Liver (tissue), 9 donors: Measurements from ENCODE around the gene AGTRAP. TPM values are rescaled to one million over a fixed set of nuclear protein-coding genes. Genes with fewer than 3 reads are reported as not detected.

Experiments
- DNase-seq: peaks from one replicate; pipeline ENCODE4 v3.0.0-alpha.2; 2017; ENCODE audit warnings: low spot score
- H3K27ac ChIP-seq, 2 donors: one replicate each; pipeline ENCODE4 v1.7.0; 2013; ENCODE audit warnings: inconsistent platforms in 2 of 2, low read length in 2 of 2, control low read depth in 1 of 2, low read depth in 1 of 2, mild to moderate bottlenecking in 1 of 2
- H3K27me3 ChIP-seq, 4 donors: one replicate each; pipeline versions ENCODE4 v1.6.1 to v1.7.0; 2013; ENCODE audit warnings: low read length in 3 of 4, inconsistent platforms in 1 of 4, mild to moderate bottlenecking in 1 of 4, moderate library complexity in 1 of 4; ENCODE audit not compliant: control insufficient read depth in 4 of 4, insufficient read depth in 4 of 4
- H3K36me3 ChIP-seq, 4 donors: one replicate each; pipeline versions ENCODE4 v1.6.1 to v1.7.0; 2013; ENCODE audit warnings: low read length in 3 of 4, mild to moderate bottlenecking in 3 of 4, low read depth in 1 of 4, moderate library complexity in 1 of 4; ENCODE audit not compliant: control insufficient read depth in 4 of 4, insufficient read depth in 3 of 4
- H3K4me1 ChIP-seq, 4 donors: one replicate each; pipeline versions ENCODE4 v1.6.1 to v1.7.0; 2013; ENCODE audit warnings: low read length in 3 of 4, mild to moderate bottlenecking in 3 of 4, moderate library complexity in 1 of 4; ENCODE audit not compliant: control insufficient read depth in 4 of 4, insufficient read depth in 4 of 4
- H3K4me3 ChIP-seq, 3 donors: one replicate each; pipeline versions ENCODE4 v1.6.1 to v1.7.0; 2013; ENCODE audit warnings: low read length in 3 of 3, control low read depth in 1 of 3, low read depth in 1 of 3, mild to moderate bottlenecking in 1 of 3
- H3K9ac ChIP-seq, 2 donors: one replicate each; pipeline ENCODE4 v1.7.0; 2013; ENCODE audit warnings: low read length in 2 of 2, mild to moderate bottlenecking in 2 of 2, moderate library complexity in 2 of 2, control low read depth in 1 of 2, low read depth in 1 of 2
- H3K9me3 ChIP-seq, 4 donors: one replicate each; pipeline versions ENCODE4 v1.6.1 to v1.7.0; 2013; ENCODE audit warnings: low read length in 3 of 4; ENCODE audit not compliant: control insufficient read depth in 4 of 4
- EGR1 ChIP-seq, 2 donors: IDR thresholded peaks; 2 replicates each; pipeline ENCODE4 v1.6.1; 2016 to 2018; ENCODE audit warnings: antibody characterized with exemption in 2 of 2, low read depth in 2 of 2
- FOXA1 ChIP-seq: IDR thresholded peaks from 2 replicates; pipeline ENCODE4 v1.6.1; 2016; ENCODE audit warnings: antibody characterized with exemption
- FOXA2 ChIP-seq: IDR thresholded peaks from 2 replicates; pipeline ENCODE4 v1.6.1; 2016; ENCODE audit warnings: antibody characterized with exemption
- GABPA ChIP-seq, 2 donors: IDR thresholded peaks in 1 of 2; conservative IDR thresholded peaks in 1 of 2; 2 replicates each; pipeline ENCODE4 v1.6.1; 2016; ENCODE audit warnings: antibody characterized with exemption in 2 of 2, mild to moderate bottlenecking in 1 of 2, moderate library complexity in 1 of 2
- HNF4A ChIP-seq, 2 donors: conservative IDR thresholded peaks; 2 replicates each; pipeline ENCODE4 v1.6.1; 2016; ENCODE audit warnings: antibody characterized with exemption in 2 of 2, mild to moderate bottlenecking in 2 of 2
- HNF4G ChIP-seq: IDR thresholded peaks from 2 replicates; pipeline ENCODE4 v1.6.1; 2016; ENCODE audit warnings: antibody characterized with exemption
- JUND ChIP-seq, 2 donors: IDR thresholded peaks; 2 replicates each; pipeline ENCODE4 v1.6.1; 2016; ENCODE audit warnings: antibody characterized with exemption in 2 of 2
- NR2F2 ChIP-seq: IDR thresholded peaks from 2 replicates; pipeline ENCODE4 v1.6.1; 2016; ENCODE audit warnings: antibody characterized with exemption
- RAD21 ChIP-seq, 2 donors: IDR thresholded peaks; 2 replicates each; pipeline ENCODE4 v1.6.1; 2016; ENCODE audit warnings: antibody characterized with exemption in 2 of 2, mild to moderate bottlenecking in 2 of 2
- RXRA ChIP-seq, 2 donors: IDR thresholded peaks; 2 replicates each; pipeline ENCODE4 v1.6.1; 2017 to 2018; ENCODE audit warnings: antibody characterized with exemption in 2 of 2, mild to moderate bottlenecking in 1 of 2
- SP1 ChIP-seq: IDR thresholded peaks from 2 replicates; pipeline ENCODE4 v1.6.1; 2018; ENCODE audit warnings: antibody characterized with exemption, mild to moderate bottlenecking
- TAF1 ChIP-seq: conservative IDR thresholded peaks from 2 replicates; pipeline ENCODE4 v1.6.1; 2016; ENCODE audit warnings: antibody characterized with exemption, mild to moderate bottlenecking
- YY1 ChIP-seq: IDR thresholded peaks from 2 replicates; pipeline ENCODE4 v1.6.1; 2016; ENCODE audit warnings: antibody characterized with exemption, mild to moderate bottlenecking
- WGBS: extraction: QIAGEN DNeasy Blood & Tissue Kit; methylation state at CpG from one replicate; pipeline ENCODE4 v1.1.7; 2013; 5-methylcytosine and 5-hydroxymethylcytosine counted together
- polyA plus RNA-seq, 2 donors: library from polyadenylated mRNA; stranded (reverse) in 1 of 2; unstranded in 1 of 2; fragments of 200-250 nt in 1 of 2; fragments of >200 nt in 1 of 2; fragmentation: Nextera tagmentation in 1 of 2; extraction: Ambion mirVana in 1 of 2; gene quantifications; one replicate each; pipeline versions ENCODE4 v1.2.1 to v1.2.3, GENCODE V29; 2013 to 2015
- total RNA-seq, 2 donors: library from RNA; depleted of rRNA; stranded (reverse); fragments of >200 nt; gene quantifications; one replicate each; pipeline ENCODE4 v1.2.3, GENCODE V29; 2014
- TF ChIP-seq, protein P1 (sequence below): IDR thresholded peaks from 2 replicates; pipeline ENCODE4 v1.6.1; 2016; ENCODE audit warnings: antibody characterized with exemption
- TF ChIP-seq, protein P2 (sequence below): IDR thresholded peaks from 2 replicates; pipeline ENCODE4 v1.6.1; 2016; ENCODE audit warnings: antibody characterized with exemption
- TF ChIP-seq, protein P3 (sequence below): IDR thresholded peaks from 2 replicates; pipeline ENCODE4 v1.6.1; 2016; ENCODE audit warnings: antibody characterized with exemption, mild to moderate bottlenecking
- TF ChIP-seq, protein P4 (sequence below): IDR thresholded peaks from 2 replicates; pipeline ENCODE4 v1.6.1; 2016; ENCODE audit warnings: antibody characterized with exemption
- TF ChIP-seq, protein P5 (sequence below): fragments of 150-350 bp; IDR thresholded peaks from 2 replicates; pipeline ENCODE4 v1.5.1; 2017; ENCODE audit warnings: improper control_type of control experiment, low read depth, low read length; ENCODE audit not compliant: missing input control
- donor health status: healthy.
- donor health status: healthy.
- donor health status: healthy.
- donor health status: healthy.
- donor health status: healthy.

AGTRAP gene
- total and polyA plus RNA-seq, 4 donors, result 8.5 to 19.3 (median 17.5) TPM

DNA sequence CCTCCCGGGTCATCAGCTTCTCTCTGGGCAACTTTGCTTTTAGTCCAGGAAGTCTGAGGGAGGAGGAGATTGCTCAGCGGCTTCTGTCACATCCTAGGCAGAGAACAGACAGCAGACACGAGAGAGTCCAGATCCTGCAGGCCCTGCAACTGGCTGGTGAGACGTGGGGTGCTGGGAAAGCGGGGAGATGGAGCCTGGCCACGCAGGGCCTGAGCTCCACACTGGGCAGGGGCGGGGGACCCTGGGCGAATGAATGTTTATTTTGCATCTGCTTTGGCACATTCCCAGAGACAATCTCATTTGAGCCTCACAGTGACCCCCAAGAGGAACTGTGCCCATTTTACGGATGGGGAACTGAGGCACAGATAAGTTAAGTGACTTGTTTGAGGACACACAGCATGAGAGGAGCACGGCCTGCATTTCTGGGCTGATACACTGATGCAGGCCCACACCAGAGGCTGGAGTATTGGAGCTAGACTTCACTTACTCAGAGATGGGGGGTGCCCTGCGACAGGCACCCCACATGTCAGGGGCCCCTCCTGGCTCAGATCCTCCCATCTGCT lies 35.6 kb downstream of the AGTRAP start (continued):
- TF ChIP-seq, protein P1, sequence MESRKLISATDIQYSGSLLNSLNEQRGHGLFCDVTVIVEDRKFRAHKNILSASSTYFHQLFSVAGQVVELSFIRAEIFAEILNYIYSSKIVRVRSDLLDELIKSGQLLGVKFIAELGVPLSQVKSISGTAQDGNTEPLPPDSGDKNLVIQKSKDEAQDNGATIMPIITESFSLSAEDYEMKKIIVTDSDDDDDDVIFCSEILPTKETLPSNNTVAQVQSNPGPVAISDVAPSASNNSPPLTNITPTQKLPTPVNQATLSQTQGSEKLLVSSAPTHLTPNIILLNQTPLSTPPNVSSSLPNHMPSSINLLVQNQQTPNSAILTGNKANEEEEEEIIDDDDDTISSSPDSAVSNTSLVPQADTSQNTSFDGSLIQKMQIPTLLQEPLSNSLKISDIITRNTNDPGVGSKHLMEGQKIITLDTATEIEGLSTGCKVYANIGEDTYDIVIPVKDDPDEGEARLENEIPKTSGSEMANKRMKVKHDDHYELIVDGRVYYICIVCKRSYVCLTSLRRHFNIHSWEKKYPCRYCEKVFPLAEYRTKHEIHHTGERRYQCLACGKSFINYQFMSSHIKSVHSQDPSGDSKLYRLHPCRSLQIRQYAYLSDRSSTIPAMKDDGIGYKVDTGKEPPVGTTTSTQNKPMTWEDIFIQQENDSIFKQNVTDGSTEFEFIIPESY, result no peak
- TF ChIP-seq GABPA (IDR thresholded peaks at IDR 0.05 in 1 of 2, conservative IDR thresholded peaks at IDR 0.05 in 1 of 2) (no peak), NR2F2 (no peak), SP1 (no peak), RAD21 (IDR thresholded peaks at IDR 0.05) (no peak), TAF1 (no peak), HNF4A (conservative IDR thresholded peaks at IDR 0.05) (no peak), EGR1 (IDR thresholded peaks at IDR 0.05; ENCODE audit: low read depth in 2 of 2) (no peak), HNF4G (no peak)
- TF ChIP-seq, protein P2, sequence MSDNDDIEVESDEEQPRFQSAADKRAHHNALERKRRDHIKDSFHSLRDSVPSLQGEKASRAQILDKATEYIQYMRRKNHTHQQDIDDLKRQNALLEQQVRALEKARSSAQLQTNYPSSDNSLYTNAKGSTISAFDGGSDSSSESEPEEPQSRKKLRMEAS, result no peak

DNA sequence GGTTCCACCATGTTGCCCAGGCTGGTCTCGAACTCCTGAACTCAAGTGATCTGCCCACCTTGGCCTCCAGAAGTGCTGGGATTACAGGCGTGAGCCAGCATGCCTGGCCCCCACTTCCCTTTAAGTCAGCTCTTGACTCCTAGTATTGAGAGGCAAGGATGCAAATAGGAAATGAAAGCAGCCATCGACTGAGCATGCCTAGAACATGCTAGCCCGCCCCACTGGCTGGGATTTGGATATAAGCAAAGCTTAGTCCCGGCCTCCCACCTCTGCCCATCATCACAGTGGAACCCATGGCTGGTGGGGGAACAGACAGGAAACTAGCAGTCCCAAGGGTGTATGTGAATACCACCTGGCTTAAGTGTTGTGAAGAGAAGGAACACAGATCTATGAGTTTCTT lies 36.5 kb downstream of the AGTRAP start:
- WGBS, result 74% methylated on average over 5 of the region's 5 CpGs
- H3K9ac ChIP-seq, result no peak overlapping the region
- H3K4me3 ChIP-seq, result no peak overlapping the region
- peaks cover 0 to 8% (median 4%) of the 10 kb centered on the region in 4 donors for H3K4me1 ChIP-seq
- no peak for DNase-seq
- no peak overlapping the region for H3K27ac ChIP-seq
- H3K27me3 ChIP-seq, result no peaks in the 10 kb centered on the region
- TF ChIP-seq TAF1 (no peak), GABPA (IDR thresholded peaks at IDR 0.05 in 1 of 2, conservative IDR thresholded peaks at IDR 0.05 in 1 of 2) (no peak), YY1 (no peak), HNF4G (no peak), FOXA1 (no peak), HNF4A (conservative IDR thresholded peaks at IDR 0.05) (no peak), EGR1 (IDR thresholded peaks at IDR 0.05; ENCODE audit: low read depth in 2 of 2) (no peak), NR2F2 (no peak), RAD21 (IDR thresholded peaks at IDR 0.05) (no peak), FOXA2 (no peak), JUND (IDR thresholded peaks at IDR 0.05) (no peak), RXRA (IDR thresholded peaks at IDR 0.05) (no peak), SP1 (no peak)
- TF ChIP-seq, protein P1, result no peak
- TF ChIP-seq, protein P3, sequence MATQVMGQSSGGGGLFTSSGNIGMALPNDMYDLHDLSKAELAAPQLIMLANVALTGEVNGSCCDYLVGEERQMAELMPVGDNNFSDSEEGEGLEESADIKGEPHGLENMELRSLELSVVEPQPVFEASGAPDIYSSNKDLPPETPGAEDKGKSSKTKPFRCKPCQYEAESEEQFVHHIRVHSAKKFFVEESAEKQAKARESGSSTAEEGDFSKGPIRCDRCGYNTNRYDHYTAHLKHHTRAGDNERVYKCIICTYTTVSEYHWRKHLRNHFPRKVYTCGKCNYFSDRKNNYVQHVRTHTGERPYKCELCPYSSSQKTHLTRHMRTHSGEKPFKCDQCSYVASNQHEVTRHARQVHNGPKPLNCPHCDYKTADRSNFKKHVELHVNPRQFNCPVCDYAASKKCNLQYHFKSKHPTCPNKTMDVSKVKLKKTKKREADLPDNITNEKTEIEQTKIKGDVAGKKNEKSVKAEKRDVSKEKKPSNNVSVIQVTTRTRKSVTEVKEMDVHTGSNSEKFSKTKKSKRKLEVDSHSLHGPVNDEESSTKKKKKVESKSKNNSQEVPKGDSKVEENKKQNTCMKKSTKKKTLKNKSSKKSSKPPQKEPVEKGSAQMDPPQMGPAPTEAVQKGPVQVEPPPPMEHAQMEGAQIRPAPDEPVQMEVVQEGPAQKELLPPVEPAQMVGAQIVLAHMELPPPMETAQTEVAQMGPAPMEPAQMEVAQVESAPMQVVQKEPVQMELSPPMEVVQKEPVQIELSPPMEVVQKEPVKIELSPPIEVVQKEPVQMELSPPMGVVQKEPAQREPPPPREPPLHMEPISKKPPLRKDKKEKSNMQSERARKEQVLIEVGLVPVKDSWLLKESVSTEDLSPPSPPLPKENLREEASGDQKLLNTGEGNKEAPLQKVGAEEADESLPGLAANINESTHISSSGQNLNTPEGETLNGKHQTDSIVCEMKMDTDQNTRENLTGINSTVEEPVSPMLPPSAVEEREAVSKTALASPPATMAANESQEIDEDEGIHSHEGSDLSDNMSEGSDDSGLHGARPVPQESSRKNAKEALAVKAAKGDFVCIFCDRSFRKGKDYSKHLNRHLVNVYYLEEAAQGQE, result no peak
- TF ChIP-seq, protein P2, result no peak
- TF ChIP-seq, protein P4, sequence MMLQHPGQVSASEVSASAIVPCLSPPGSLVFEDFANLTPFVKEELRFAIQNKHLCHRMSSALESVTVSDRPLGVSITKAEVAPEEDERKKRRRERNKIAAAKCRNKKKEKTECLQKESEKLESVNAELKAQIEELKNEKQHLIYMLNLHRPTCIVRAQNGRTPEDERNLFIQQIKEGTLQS, result no peak
- TF ChIP-seq, protein P5, sequence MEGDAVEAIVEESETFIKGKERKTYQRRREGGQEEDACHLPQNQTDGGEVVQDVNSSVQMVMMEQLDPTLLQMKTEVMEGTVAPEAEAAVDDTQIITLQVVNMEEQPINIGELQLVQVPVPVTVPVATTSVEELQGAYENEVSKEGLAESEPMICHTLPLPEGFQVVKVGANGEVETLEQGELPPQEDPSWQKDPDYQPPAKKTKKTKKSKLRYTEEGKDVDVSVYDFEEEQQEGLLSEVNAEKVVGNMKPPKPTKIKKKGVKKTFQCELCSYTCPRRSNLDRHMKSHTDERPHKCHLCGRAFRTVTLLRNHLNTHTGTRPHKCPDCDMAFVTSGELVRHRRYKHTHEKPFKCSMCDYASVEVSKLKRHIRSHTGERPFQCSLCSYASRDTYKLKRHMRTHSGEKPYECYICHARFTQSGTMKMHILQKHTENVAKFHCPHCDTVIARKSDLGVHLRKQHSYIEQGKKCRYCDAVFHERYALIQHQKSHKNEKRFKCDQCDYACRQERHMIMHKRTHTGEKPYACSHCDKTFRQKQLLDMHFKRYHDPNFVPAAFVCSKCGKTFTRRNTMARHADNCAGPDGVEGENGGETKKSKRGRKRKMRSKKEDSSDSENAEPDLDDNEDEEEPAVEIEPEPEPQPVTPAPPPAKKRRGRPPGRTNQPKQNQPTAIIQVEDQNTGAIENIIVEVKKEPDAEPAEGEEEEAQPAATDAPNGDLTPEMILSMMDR, result no peak
- no peaks in the 10 kb centered on the region for H3K9me3 ChIP-seq
- no peaks in the 10 kb centered on the region for H3K36me3 ChIP-seq
